Adrenal gland (tissue), 12 donors: Measurements from ENCODE around the gene FAM78A. TPM values are rescaled to one million over a fixed set of nuclear protein-coding genes. Genes with fewer than 3 reads are reported as not detected.
A peak's percentile ranks its signal among the peaks of the same experiment; 100 is the strongest.

Experiments used
- DNase-seq, 7 donors: peaks; one replicate each; pipeline ENCODE4 v3.0.0-alpha.2; 2019 to 2020
- H3K27ac ChIP-seq, 5 donors: fragments of 200-600 bp; sonication (generic) in 4 of 5; 1 replicate in 3 of 5; 2 replicates in 2 of 5; pipeline versions ENCODE4 v1.5.1 to v1.8.0; 2016 to 2020; ENCODE audit warnings: mild to moderate bottlenecking in 1 of 5
- H3K27me3 ChIP-seq: fragments of 200-600 bp; 2 replicates; pipeline ENCODE4 v1.8.0; 2021
- H3K36me3 ChIP-seq, 2 donors: fragments of 200-600 bp; replicated peaks in 1 of 2; 1 replicate in 1 of 2; 2 replicates in 1 of 2; pipeline versions ENCODE4 v1.5.1 to v1.8.0; 2018 to 2022
- H3K4me1 ChIP-seq, 2 donors: fragments of 200-600 bp; replicated peaks in 1 of 2; 1 replicate in 1 of 2; 2 replicates in 1 of 2; pipeline versions ENCODE4 v1.5.1 to v1.8.0; 2018 to 2021
- H3K4me3 ChIP-seq, 4 donors: fragments of 200-600 bp; sonication (generic) in 3 of 4; one replicate each; pipeline ENCODE4 v1.5.1; 2016 to 2018
- H3K9me3 ChIP-seq, 3 donors: fragments of 200-600 bp; sonication (generic) in 1 of 3; replicated peaks in 1 of 3; 1 replicate in 2 of 3; 2 replicates in 1 of 3; pipeline versions ENCODE4 v1.5.1 to v1.8.0; 2016 to 2021
- CTCF ChIP-seq, 6 experiments: fragments of 450-650 bp in 4 of 6; fragments of 200-600 bp in 2 of 6; sonication (generic) in 1 of 6; IDR thresholded peaks; 1 replicate in 5 of 6; 2 replicates in 1 of 6; pipeline versions ENCODE4 v1.5.1 to v1.8.0; 2016 to 2021; ENCODE audit warnings: antibody characterized with exemption in 6 of 6, mild to moderate bottlenecking in 2 of 6, moderate library complexity in 1 of 6
- POLR2A ChIP-seq, 2 donors: fragments of 450-650 bp; IDR thresholded peaks; one replicate each; pipeline ENCODE4 v1.6.1; 2017; ENCODE audit warnings: antibody characterized with exemption in 2 of 2, mild to moderate bottlenecking in 2 of 2, moderate library complexity in 1 of 2
- WGBS, 4 donors: extraction: QIAGEN DNeasy Blood & Tissue Kit in 2 of 4; methylation state at CpG; one replicate each; pipeline versions ENCODE4 v1.1.5 to v1.1.7; 2013 to 2017; 5-methylcytosine and 5-hydroxymethylcytosine counted together
- intact Hi-C, 2 donors: fragments of 100-400 bp; cut with DNase I; formaldehyde crosslinking; loops; one replicate each; pipeline versions ENCODE4 v1.14.1 to v1.15.0; 2022 to 2023
- polyA plus RNA-seq, 3 donors: library from polyadenylated mRNA; stranded (reverse); fragments of 200-250 nt in 2 of 3; fragments of 350-450 nt in 1 of 3; fragmentation: Illumina TruSeq in 1 of 3; extraction: RNeasy Lipid Tissue Mini Kit (QIAGEN cat#74804) in 1 of 3; gene quantifications; one replicate each; pipeline ENCODE4 v1.2.3, GENCODE V29; 2013 to 2014
- total RNA-seq, 9 donors: library from RNA; depleted of rRNA in 4 of 9; stranded (reverse); fragments of >200 nt in 4 of 9; fragments of 120-200 nt in 1 of 9; fragmentation: NEBNext Ultra II Directional in 1 of 9; extraction: Animal tissue kit (Norgen Biotek cat#: 25700) in 1 of 9; gene quantifications; one replicate each; pipeline versions ENCODE4 v1.1.0 to v1.2.4, GENCODE V29; 2013 to 2023
- donor health status: healthy with polysubstance abuse.
- donor health status: Bipolar disorder and iron deficiency.
- donor health status: DM: yes; HTN: yes; CAD: no.
- donor health status: DM: no; HTN: no; CAD: no.
- donor health status: DM: no; HTN: no; CAD: no.
- donor health status: DM: yes; HTN: yes; CAD: no.

The FAM78A gene
- total and polyA plus RNA-seq, 12 donors = 1.1 to 11.7 (median 6.5) TPM

GRCh38 chr9:131240047-131240921 lies 36.0 kb downstream of the FAM78A start:
- no peak overlapping the region for H3K4me3 ChIP-seq
- H3K27ac ChIP-seq = no peak overlapping the region
- no peak for DNase-seq
- peaks cover 0 to 8% of the 10 kb centered on the region in 2 donors for H3K4me1 ChIP-seq
- intact Hi-C loops = no loop called here
- WGBS, 4 donors = 72 to 78% (median 73%) methylated on average over 18 to 22 of the region's 22 CpGs
- no peaks in the 10 kb centered on the region for H3K27me3 ChIP-seq
- H3K36me3 ChIP-seq = peaks cover 0 to 2% of the 10 kb centered on the region in 2 donors
- H3K9me3 ChIP-seq = no peaks in the 10 kb centered on the region
- TF ChIP-seq CTCF (IDR thresholded peaks at IDR 0.05) (no peak), POLR2A (IDR thresholded peaks at IDR 0.05) (no peak)

DNA sequence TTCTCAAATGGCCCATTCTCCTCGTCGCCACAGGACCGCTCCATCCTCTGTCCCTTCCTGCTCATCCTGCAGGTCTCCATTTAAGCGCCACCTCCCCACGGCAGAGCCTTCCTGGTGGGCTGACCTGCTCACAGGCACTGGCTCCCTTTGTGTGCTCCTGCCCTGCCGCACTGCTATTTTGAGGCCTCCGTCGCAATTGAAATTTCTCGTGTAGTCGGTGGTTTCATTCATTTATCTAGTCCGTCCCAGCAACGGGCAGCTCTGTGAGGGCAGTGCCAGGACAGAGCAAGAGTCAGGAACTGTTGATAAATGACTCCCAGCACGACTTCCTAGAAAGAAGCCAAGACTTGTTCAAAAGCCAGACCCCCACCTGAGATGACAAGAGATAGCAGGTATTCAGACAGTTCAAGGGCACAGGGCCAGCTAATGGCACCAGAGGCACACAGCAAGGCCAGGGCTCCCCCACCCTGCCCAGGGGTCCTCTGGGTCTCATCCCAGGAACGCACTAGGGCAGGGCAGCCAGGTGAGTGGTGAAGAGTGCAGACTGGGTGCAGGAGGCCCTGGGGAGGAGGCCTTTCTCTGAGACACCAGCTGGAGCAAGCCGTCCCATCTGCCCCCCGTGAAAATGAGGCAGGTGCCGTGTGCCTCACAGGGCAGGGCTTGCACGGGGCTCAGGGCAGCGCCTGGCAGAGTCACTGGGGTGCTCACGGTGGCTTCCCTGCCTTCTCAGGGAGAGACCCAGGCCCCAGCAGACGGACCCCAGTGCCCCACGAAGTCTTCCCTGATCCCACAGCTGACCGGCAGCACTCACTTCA lies 36.9 kb downstream of the FAM78A start:
- 76 to 78% (median 77%) methylated on average over 16 to 23 of the region's 23 CpGs for WGBS, 4 donors
- DNase-seq = no peak
- no peak overlapping the region for H3K4me3 ChIP-seq

GRCh38 chr9:131238402-131239021 lies 37.8 kb downstream of the FAM78A start:
- H3K4me3 ChIP-seq = peak overlapping the region in 1 of 4 donors; percentile 7
- peak overlapping the region in 2 of 5 donors; percentile 27 to 58 for H3K27ac ChIP-seq
- H3K4me1 ChIP-seq = peaks cover 0 to 8% of the 10 kb centered on the region in 2 donors

More for the DNA sequence above, 36.9 kb downstream of the FAM78A start:
- Histone ChIP-seq H3K4me1 (peaks cover 0 to 8% of the 10 kb centered on the region in 2 donors), H3K9me3 (no peaks in the 10 kb centered on the region), H3K27me3 (no peaks in the 10 kb centered on the region), H3K36me3 (peaks cover 0 to 11% of the 10 kb centered on the region in 2 donors), H3K27ac (no peak overlapping the region)
- TF ChIP-seq POLR2A (IDR thresholded peaks at IDR 0.05) (no peak), CTCF (IDR thresholded peaks at IDR 0.05) (no peak)
- intact Hi-C loops = no loop called here

More at GRCh38 chr9:131238402-131239021, 37.8 kb downstream of the FAM78A start:
- TF ChIP-seq POLR2A (IDR thresholded peaks at IDR 0.05) (no peak), CTCF (IDR thresholded peaks at IDR 0.05) (no peak)
- H3K36me3 ChIP-seq = peaks cover 0 to 20% of the 10 kb centered on the region in 2 donors
- DNase-seq = no peak
- intact Hi-C loops = no loop called here
- no peaks in the 10 kb centered on the region for H3K27me3 ChIP-seq
- no peaks in the 10 kb centered on the region for H3K9me3 ChIP-seq
- WGBS, 4 donors = 35 to 49% (median 43%) methylated on average over 11 to 23 of the region's 23 CpGs
